Neural cell (in vitro differentiated cells): Measurements from ENCODE around the gene PATL2. TPM values are rescaled to one million over a fixed set of nuclear protein-coding genes. Genes with fewer than 3 reads are reported as not detected.

Experiments used
- H2AFZ ChIP-seq: fragments of 200-600, 300-800 bp; sonication (generic), shearing (Covaris generic); 2 replicates; pipeline ENCODE4 v1.6.0; 2014; ENCODE audit warnings: low read depth, mild to moderate bottlenecking, antibody characterized with exemption, low read length, moderate library complexity
- H3F3A ChIP-seq: fragments of 200-600 bp; shearing (Covaris generic); 2 replicates; pipeline ENCODE4 v1.6.1; 2016; ENCODE audit warnings: mild to moderate bottlenecking, moderate library complexity, mixed read lengths, antibody characterized with exemption, low read length; ENCODE audit not compliant: insufficient read depth, poor library complexity, severe bottlenecking
- H3K27ac ChIP-seq: fragments of 200-600, 300-800 bp; sonication (generic), shearing (Covaris generic); 2 replicates; pipeline ENCODE4 v1.5.1; 2014; ENCODE audit warnings: mild to moderate bottlenecking, low read length, moderate library complexity
- H3K27me3 ChIP-seq: fragments of 300-800, 200-600 bp; sonication (generic), shearing (Covaris generic); 2 replicates; pipeline ENCODE4 v1.6.0; 2014; ENCODE audit warnings: mild to moderate bottlenecking, low read depth, low read length, moderate library complexity; ENCODE audit not compliant: insufficient read depth
- H3K36me3 ChIP-seq: fragments of 300-800, 200-600 bp; sonication (generic), shearing (Covaris generic); 2 replicates; pipeline ENCODE4 v1.5.1; 2014; ENCODE audit warnings: mild to moderate bottlenecking, antibody characterized with exemption, low read length, moderate library complexity; ENCODE audit not compliant: insufficient read depth
- H3K4me2 ChIP-seq: fragments of 300-800, 200-600 bp; sonication (generic), shearing (Covaris generic); 2 replicates; pipeline ENCODE4 v1.6.0; 2014; ENCODE audit warnings: mild to moderate bottlenecking, low read length
- H3K4me3 ChIP-seq: fragments of 300-800, 200-600 bp; sonication (generic), shearing (Covaris generic); 2 replicates; pipeline ENCODE4 v1.5.1; 2014; ENCODE audit warnings: mild to moderate bottlenecking, low read length, moderate library complexity
- H3K79me2 ChIP-seq: fragments of 200-600 bp; shearing (Covaris generic); replicated peaks from 2 replicates; pipeline ENCODE4 v1.6.0; 2014; ENCODE audit warnings: mild to moderate bottlenecking, low read length, moderate library complexity; ENCODE audit not compliant: insufficient read depth
- H3K9ac ChIP-seq: fragments of 300-800, 200-600 bp; sonication (generic), shearing (Covaris generic); 2 replicates; pipeline ENCODE4 v1.6.1; 2016; ENCODE audit warnings: mild to moderate bottlenecking, low read length, mixed read lengths
- H3K9me2 ChIP-seq: fragments of 200-600 bp; shearing (Covaris generic); 2 replicates; pipeline ENCODE4 v1.6.1; 2016; ENCODE audit warnings: mild to moderate bottlenecking, low read length, mixed read lengths; ENCODE audit not compliant: insufficient read depth
- H3K9me3 ChIP-seq: fragments of 200-600, 300-800 bp; sonication (generic), shearing (Covaris generic); 2 replicates; pipeline ENCODE4 v1.6.1; 2016; ENCODE audit warnings: mild to moderate bottlenecking, mixed run types, low read length, moderate library complexity, mixed read lengths
- H4K20me1 ChIP-seq: fragments of 200-600 bp; shearing (Covaris generic); 2 replicates; pipeline ENCODE4 v1.6.1; 2016; ENCODE audit warnings: mild to moderate bottlenecking, mixed run types; ENCODE audit not compliant: insufficient read depth
- CTCF ChIP-seq: fragments of 450-650 bp; IDR thresholded peaks from 2 replicates; pipeline ENCODE4 v1.5.1; 2014; ENCODE audit warnings: antibody characterized with exemption, mild to moderate bottlenecking, moderate library complexity; ENCODE audit not compliant: poor library complexity, severe bottlenecking
- EP300 ChIP-seq: fragments of 450-650 bp; conservative IDR thresholded peaks from 2 replicates; pipeline ENCODE4 v1.6.1; 2014; ENCODE audit warnings: antibody characterized with exemption, mild to moderate bottlenecking, moderate library complexity; ENCODE audit not compliant: poor library complexity, severe bottlenecking
- EZH2 ChIP-seq: fragments of 200-600, 300-800 bp; shearing (Covaris generic), sonication (generic); IDR thresholded peaks from 2 replicates; pipeline ENCODE4 v1.6.1; 2014; ENCODE audit warnings: antibody characterized with exemption, low read length, borderline replicate concordance, mild to moderate bottlenecking; ENCODE audit not compliant: insufficient read depth, poor library complexity, severe bottlenecking
- MXI1 ChIP-seq: fragments of 450-650 bp; conservative IDR thresholded peaks from 2 replicates; pipeline ENCODE4 v1.6.1; 2014; ENCODE audit warnings: antibody characterized with exemption, mild to moderate bottlenecking; ENCODE audit not compliant: poor library complexity, severe bottlenecking
- POLR2AphosphoS5 ChIP-seq: IDR thresholded peaks from 2 replicates; pipeline ENCODE4 v1.6.1; 2012
- RAD21 ChIP-seq: fragments of 450-650 bp; conservative IDR thresholded peaks from 2 replicates; pipeline ENCODE4 v1.6.1; 2014; ENCODE audit warnings: antibody characterized with exemption, mild to moderate bottlenecking, moderate library complexity
- REST ChIP-seq: IDR thresholded peaks from 2 replicates; pipeline ENCODE4 v1.6.1; 2012; ENCODE audit warnings: borderline replicate concordance
- SMC3 ChIP-seq: fragments of 450-650 bp; conservative IDR thresholded peaks from 2 replicates; pipeline ENCODE4 v1.6.1; 2014; ENCODE audit warnings: antibody characterized with exemption, mild to moderate bottlenecking, moderate library complexity; ENCODE audit not compliant: poor library complexity
- TAF1 ChIP-seq: IDR thresholded peaks from 2 replicates; pipeline ENCODE4 v1.6.1; 2012; ENCODE audit warnings: low read depth
- polyA plus RNA-seq: library from polyadenylated mRNA; depleted of rRNA; stranded (reverse); fragments of >200 nt; gene quantifications from 2 replicates; pipeline ENCODE4 v1.2.3, GENCODE V29; 2014

Gene PATL2
- polyA plus RNA-seq, 1 donor from 2014 or later, result not detected

- no peaks in the 10 kb centered on the region for H4K20me1 ChIP-seq
- no peaks in the 10 kb centered on the region for H3K79me2 ChIP-seq
- H3K4me3 ChIP-seq, result no peak overlapping the region
- no peaks in the 10 kb centered on the region for H3K36me3 ChIP-seq
- no peak for TF ChIP-seq SMC3
- TF ChIP-seq CTCF, result no peak
- TF ChIP-seq EP300, result no peak
- no peak for TF ChIP-seq EZH2
- no peak for TF ChIP-seq REST
- TF ChIP-seq MXI1, result no peak
- TF ChIP-seq TAF1, result no peak
- no peak for TF ChIP-seq RAD21
- TF ChIP-seq POLR2AphosphoS5, result no peak
- H2AFZ ChIP-seq, result no peak overlapping the region
- H3K9ac ChIP-seq, result no peak overlapping the region
- H3K9me2 ChIP-seq, result no peaks in the 10 kb centered on the region
- H3K27me3 ChIP-seq, result peaks cover 10% of the 10 kb centered on the region
- no peak overlapping the region for H3K4me2 ChIP-seq
- no peaks in the 10 kb centered on the region for H3F3A ChIP-seq
- H3K9me3 ChIP-seq, result no peaks in the 10 kb centered on the region
- no peak overlapping the region for H3K27ac ChIP-seq
These were observed 4.7 kb upstream of the PATL2 start for GRCh38 chr15:44715797-44716334.

- no peak for TF ChIP-seq POLR2AphosphoS5
- Histone ChIP-seq H3K4me2 (no peak overlapping the region), H3K36me3 (no peaks in the 10 kb centered on the region), H3K27me3 (peaks cover 10% of the 10 kb centered on the region), H2AFZ (no peak overlapping the region), H3K9ac (no peak overlapping the region), H3K9me2 (no peaks in the 10 kb centered on the region), H3K79me2 (no peaks in the 10 kb centered on the region), H3K9me3 (no peaks in the 10 kb centered on the region), H4K20me1 (no peaks in the 10 kb centered on the region), H3K27ac (no peak overlapping the region), H3K4me3 (no peak overlapping the region), H3F3A (peaks cover 4% of the 10 kb centered on the region)
These were observed 4.1 kb upstream of the PATL2 start for GRCh38 chr15:44715142-44715796.
